HEK293T (cell line): ENCODE data around the gene CHIT1.

Experiments used
- FOXA1 ChIP-seq: fragments of 450-650 bp; IDR thresholded peaks from 2 replicates; pipeline ENCODE4 v1.6.1; 2016; ENCODE audit warnings: mild to moderate bottlenecking
- SP1 ChIP-seq: fragments of 450-650 bp; IDR thresholded peaks from 2 replicates; pipeline ENCODE4 v1.6.1; 2017

DNA sequence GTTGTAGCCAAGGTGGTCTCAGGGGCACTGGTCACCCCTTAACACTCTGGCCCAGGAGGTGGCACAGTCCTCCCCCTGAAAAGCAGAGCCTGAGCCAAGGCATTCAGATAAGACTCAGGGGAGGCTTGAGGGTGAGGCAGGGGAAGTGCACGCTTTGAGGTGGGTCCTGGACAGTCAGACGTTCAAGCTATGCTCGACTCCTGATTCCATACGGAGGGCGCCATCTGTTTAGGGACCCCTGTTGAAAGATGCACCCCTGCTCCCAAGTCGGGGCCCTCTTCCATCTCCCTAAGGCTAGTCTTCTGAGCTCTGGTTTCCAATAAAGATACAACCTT lies 30.0 kb downstream of the CHIT1 start:
- TF ChIP-seq FOXA1, result no peak
- TF ChIP-seq SP1, result no peak
